ENCODE data around the gene MSI2.

The MSI2 gene

DNA sequence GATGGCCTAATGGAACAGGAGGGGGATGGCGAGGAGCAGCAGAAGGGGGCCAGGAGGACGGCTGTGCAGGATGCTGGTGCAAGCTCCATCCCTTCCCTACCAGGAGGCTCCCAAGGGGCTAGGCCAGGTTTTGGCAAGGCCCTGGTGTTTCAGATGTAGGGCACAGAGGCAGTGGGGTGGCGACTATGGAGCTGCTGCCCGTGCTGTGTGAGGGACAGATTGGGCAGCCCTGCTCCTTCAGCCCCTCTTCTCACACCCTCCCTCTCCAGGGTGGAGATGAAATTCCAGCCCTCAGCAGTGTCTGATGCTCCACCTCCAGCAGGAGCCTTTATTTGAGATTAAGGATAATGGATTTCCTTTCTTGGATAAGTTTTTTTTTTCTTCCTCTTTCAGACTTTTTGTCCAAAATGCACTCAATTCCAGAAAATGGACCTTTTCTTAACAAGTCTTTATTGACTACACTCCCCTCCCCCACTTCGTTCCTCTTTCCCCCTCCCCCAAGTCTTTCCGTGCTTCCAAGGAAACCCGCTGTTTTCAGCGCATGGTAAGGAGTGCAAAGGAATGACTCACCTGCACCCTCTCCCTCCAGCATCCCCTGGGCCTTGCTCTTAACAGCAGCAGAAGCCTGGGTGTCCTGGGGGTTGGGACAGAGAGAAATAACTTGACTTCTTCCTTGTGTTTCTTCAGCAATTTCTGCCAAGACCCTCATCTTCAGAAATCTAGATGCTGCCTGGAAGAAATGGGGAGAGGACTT, 393.6 kb downstream of the MSI2 start:
- Histone ChIP-seq H3K4me3 (ENCODE audit: low read length) (no peak overlapping the region), H3K4ac (ENCODE audit: low read depth, low read length) (no peak overlapping the region), H3K79me2 (ENCODE audit: control insufficient read depth, insufficient read depth, low read length) (no peaks in the 10 kb centered on the region), H3K23ac (ENCODE audit: low read length) (no peak overlapping the region), H3K4me2 (ENCODE audit: low read length) (no peak overlapping the region), H3K27me3 (ENCODE audit: insufficient read depth, low read length, poor library complexity) (no peaks in the 10 kb centered on the region), H4K8ac (ENCODE audit: low read depth, low read length) (no peak overlapping the region), H3K36me3 (ENCODE audit: control insufficient read depth, insufficient read depth, low read length) (no peaks in the 10 kb centered on the region), H3K27ac (ENCODE audit: low read depth, low read length) (peak overlapping the region; percentile 83), H2BK120ac (ENCODE audit: low read depth, low read length) (no peak overlapping the region), H3K18ac (ENCODE audit: low read length) (no peak overlapping the region), H2AK5ac (ENCODE audit: low read length) (no peak overlapping the region), H3K56ac (ENCODE audit: low read length) (peak overlapping the region; percentile 71), H3K4me1 (ENCODE audit: control insufficient read depth, low read depth, low read length) (peaks cover 13% of the 10 kb centered on the region), H3K9ac (ENCODE audit: low read length) (no peak overlapping the region), H2BK5ac (ENCODE audit: low read length) (peak overlapping the region; percentile 64), H4K5ac (ENCODE audit: low read length) (no peak overlapping the region), H3K79me1 (ENCODE audit: low read length) (no peaks in the 10 kb centered on the region), H2BK15ac (replicated peaks; ENCODE audit: low read depth) (no peak overlapping the region)
- DNase-seq: peak; percentile 94
- WGBS (ENCODE audit: extremely low coverage, insufficient coverage, low lambda C conversion rate): no CpG with 5 or more reads among the region's 8 CpGs

DNA sequence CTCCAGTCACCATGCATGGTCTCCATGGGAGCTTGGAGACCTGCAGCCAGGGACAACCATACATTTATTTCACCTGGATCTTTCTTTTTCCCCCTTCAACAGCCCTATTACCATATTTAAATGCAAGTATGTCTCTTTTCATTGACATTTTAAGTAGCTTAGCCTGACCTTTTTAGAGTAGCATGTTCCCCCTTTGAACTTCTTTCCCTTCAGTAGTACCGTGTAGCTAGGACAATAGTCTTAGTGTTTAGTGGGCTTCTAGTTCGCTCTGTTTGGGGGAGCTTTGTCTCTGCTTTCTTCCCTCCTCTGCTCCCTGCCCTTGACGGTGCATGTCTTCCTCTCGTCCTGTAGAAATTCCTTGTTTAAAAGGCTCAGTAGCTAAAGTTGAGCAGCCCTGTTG, 394.2 kb downstream of the MSI2 start:
- Histone ChIP-seq H3K27me3 (ENCODE audit: insufficient read depth, low read length, poor library complexity) (no peaks in the 10 kb centered on the region), H3K4me2 (ENCODE audit: low read length) (no peak overlapping the region), H3K56ac (ENCODE audit: low read length) (peak overlapping the region; percentile 71), H3K4ac (ENCODE audit: low read depth, low read length) (no peak overlapping the region), H3K18ac (ENCODE audit: low read length) (no peak overlapping the region), H3K4me3 (ENCODE audit: low read length) (no peak overlapping the region), H3K79me2 (ENCODE audit: control insufficient read depth, insufficient read depth, low read length) (no peaks in the 10 kb centered on the region), H3K4me1 (ENCODE audit: control insufficient read depth, low read depth, low read length) (peaks cover 13% of the 10 kb centered on the region), H3K23ac (ENCODE audit: low read length) (no peak overlapping the region), H4K8ac (ENCODE audit: low read depth, low read length) (no peak overlapping the region), H3K79me1 (ENCODE audit: low read length) (no peaks in the 10 kb centered on the region), H3K36me3 (ENCODE audit: control insufficient read depth, insufficient read depth, low read length) (no peaks in the 10 kb centered on the region), H2BK120ac (ENCODE audit: low read depth, low read length) (no peak overlapping the region), H2BK15ac (replicated peaks; ENCODE audit: low read depth) (no peak overlapping the region), H2AK5ac (ENCODE audit: low read length) (no peak overlapping the region), H3K27ac (ENCODE audit: low read depth, low read length) (peak overlapping the region; percentile 83), H2BK5ac (ENCODE audit: low read length) (peak overlapping the region; percentile 39), H3K9ac (ENCODE audit: low read length) (no peak overlapping the region), H4K5ac (ENCODE audit: low read length) (no peak overlapping the region)
- no peak for DNase-seq
- WGBS (ENCODE audit: extremely low coverage, insufficient coverage, low lambda C conversion rate): no CpG with 5 or more reads among the region's 4 CpGs

DNA sequence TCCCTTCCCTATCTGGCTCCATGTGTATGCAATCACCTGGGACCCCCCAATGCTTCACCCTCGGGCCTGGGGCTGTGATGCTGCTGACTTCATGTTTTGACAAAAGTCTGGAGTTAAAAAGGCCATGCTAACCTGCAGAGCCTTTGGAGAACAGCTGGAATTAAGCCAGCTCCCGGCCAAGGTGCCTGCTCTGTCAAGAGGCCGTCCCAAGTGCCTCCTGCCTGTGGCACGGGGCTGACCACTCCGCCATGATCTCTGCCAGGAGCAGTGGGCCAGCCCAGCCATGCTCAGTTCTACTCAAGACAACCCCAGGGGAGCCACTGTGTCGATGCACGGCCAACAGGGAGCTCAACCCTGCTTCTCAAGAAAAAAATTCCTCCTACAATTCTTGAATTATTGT, 395.1 kb downstream of the MSI2 start:
- H3K9ac ChIP-seq (ENCODE audit: low read length): no peak overlapping the region
- H3K23ac ChIP-seq (ENCODE audit: low read length): no peak overlapping the region
- no peaks in the 10 kb centered on the region for H3K79me2 ChIP-seq (ENCODE audit: control insufficient read depth, insufficient read depth, low read length)

DNA sequence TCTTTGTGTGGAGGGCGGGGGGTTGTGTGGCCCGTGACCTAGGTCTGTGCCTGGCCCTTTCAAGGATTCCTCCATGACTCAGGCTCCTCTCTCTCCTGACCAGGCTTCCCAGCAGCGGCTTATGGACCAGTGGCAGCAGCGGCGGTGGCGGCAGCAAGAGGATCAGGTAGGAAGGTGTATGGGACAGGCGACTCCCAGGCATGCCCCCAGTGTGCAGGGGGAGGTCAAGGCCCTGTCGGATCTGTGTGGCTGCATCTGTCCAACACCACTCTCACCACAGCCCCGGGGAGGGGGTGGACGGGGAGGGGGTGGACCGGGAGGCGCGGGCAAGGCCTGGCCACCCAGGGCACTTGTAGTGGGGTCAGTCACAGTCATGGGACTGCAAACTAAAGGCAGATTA, 395.7 kb downstream of the MSI2 start:
- no peaks in the 10 kb centered on the region for H3K36me3 ChIP-seq (ENCODE audit: control insufficient read depth, insufficient read depth, low read length)
- H2BK5ac ChIP-seq (ENCODE audit: low read length): no peak overlapping the region
- no peak overlapping the region for H3K27ac ChIP-seq (ENCODE audit: low read depth, low read length)
- H4K5ac ChIP-seq (ENCODE audit: low read length): no peak overlapping the region
- no peak overlapping the region for H2AK5ac ChIP-seq (ENCODE audit: low read length)
- H3K4me1 ChIP-seq (ENCODE audit: control insufficient read depth, low read depth, low read length): peaks cover 13% of the 10 kb centered on the region
- H4K8ac ChIP-seq (ENCODE audit: low read depth, low read length): no peak overlapping the region
- no peaks in the 10 kb centered on the region for H3K79me1 ChIP-seq (ENCODE audit: low read length)
- no CpG with 5 or more reads among the region's 13 CpGs for WGBS (ENCODE audit: extremely low coverage, insufficient coverage, low lambda C conversion rate)
- H3K79me2 ChIP-seq (ENCODE audit: control insufficient read depth, insufficient read depth, low read length): no peaks in the 10 kb centered on the region
- no peak overlapping the region for H3K9ac ChIP-seq (ENCODE audit: low read length)
- no peak overlapping the region for H3K4me2 ChIP-seq (ENCODE audit: low read length)
- H3K23ac ChIP-seq (ENCODE audit: low read length): no peak overlapping the region
- H3K18ac ChIP-seq (ENCODE audit: low read length): no peak overlapping the region
- DNase-seq: no peak
- no peaks in the 10 kb centered on the region for H3K27me3 ChIP-seq (ENCODE audit: insufficient read depth, low read length, poor library complexity)
- H3K56ac ChIP-seq (ENCODE audit: low read length): no peak overlapping the region
- no peak overlapping the region for H3K4ac ChIP-seq (ENCODE audit: low read depth, low read length)
- no peak overlapping the region for H2BK15ac ChIP-seq (replicated peaks; ENCODE audit: low read depth)
- H3K4me3 ChIP-seq (ENCODE audit: low read length): no peak overlapping the region
- no peak overlapping the region for H2BK120ac ChIP-seq (ENCODE audit: low read depth, low read length)

More for the DNA sequence above, 395.1 kb downstream of the MSI2 start:
- Histone ChIP-seq H3K27me3 (ENCODE audit: insufficient read depth, low read length, poor library complexity) (no peaks in the 10 kb centered on the region), H3K4ac (ENCODE audit: low read depth, low read length) (no peak overlapping the region), H3K56ac (ENCODE audit: low read length) (no peak overlapping the region), H2BK120ac (ENCODE audit: low read depth, low read length) (no peak overlapping the region), H3K4me1 (ENCODE audit: control insufficient read depth, low read depth, low read length) (peaks cover 13% of the 10 kb centered on the region), H3K27ac (ENCODE audit: low read depth, low read length) (no peak overlapping the region), H2BK5ac (ENCODE audit: low read length) (no peak overlapping the region), H3K4me2 (ENCODE audit: low read length) (no peak overlapping the region), H3K79me1 (ENCODE audit: low read length) (no peaks in the 10 kb centered on the region), H3K36me3 (ENCODE audit: control insufficient read depth, insufficient read depth, low read length) (no peaks in the 10 kb centered on the region), H2AK5ac (ENCODE audit: low read length) (no peak overlapping the region), H4K5ac (ENCODE audit: low read length) (no peak overlapping the region), H3K4me3 (ENCODE audit: low read length) (no peak overlapping the region), H2BK15ac (replicated peaks; ENCODE audit: low read depth) (no peak overlapping the region), H4K8ac (ENCODE audit: low read depth, low read length) (no peak overlapping the region), H3K18ac (ENCODE audit: low read length) (peak overlapping the region; percentile 13)
- no CpG with 5 or more reads among the region's 7 CpGs for WGBS (ENCODE audit: extremely low coverage, insufficient coverage, low lambda C conversion rate)
- no peak for DNase-seq

DNA sequence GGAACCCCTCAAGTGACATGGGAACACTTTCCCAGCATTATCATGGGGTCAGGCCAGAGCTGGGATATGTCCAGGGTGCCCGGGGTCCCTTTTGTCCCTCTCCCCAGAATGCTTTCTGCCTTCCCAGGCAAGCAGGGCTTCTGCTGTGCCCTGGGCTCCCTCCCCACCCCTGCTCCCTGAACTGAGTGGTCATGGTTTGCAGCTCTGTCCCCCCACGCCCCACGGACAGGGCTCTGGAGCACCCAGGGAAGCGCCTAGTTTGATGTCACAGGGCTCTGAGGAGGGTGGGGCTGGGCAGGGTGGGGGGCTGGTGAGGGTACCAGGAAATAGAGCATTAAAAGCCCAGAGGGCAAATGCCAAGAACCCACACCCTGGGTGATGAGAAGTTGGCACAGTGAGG, 396.5 kb downstream of the MSI2 start:
- H3K27ac ChIP-seq (ENCODE audit: low read depth, low read length): no peak overlapping the region
- H4K5ac ChIP-seq (ENCODE audit: low read length): no peak overlapping the region
- H2BK5ac ChIP-seq (ENCODE audit: low read length): no peak overlapping the region
- H3K56ac ChIP-seq (ENCODE audit: low read length): no peak overlapping the region
- no peak overlapping the region for H3K4me2 ChIP-seq (ENCODE audit: low read length)
- H3K36me3 ChIP-seq (ENCODE audit: control insufficient read depth, insufficient read depth, low read length): no peaks in the 10 kb centered on the region
- no peak overlapping the region for H3K9ac ChIP-seq (ENCODE audit: low read length)
- DNase-seq: no peak
- no peaks in the 10 kb centered on the region for H3K27me3 ChIP-seq (ENCODE audit: insufficient read depth, low read length, poor library complexity)
- H4K8ac ChIP-seq (ENCODE audit: low read depth, low read length): no peak overlapping the region
- H3K4me3 ChIP-seq (ENCODE audit: low read length): no peak overlapping the region
- no peaks in the 10 kb centered on the region for H3K79me1 ChIP-seq (ENCODE audit: low read length)
- H2AK5ac ChIP-seq (ENCODE audit: low read length): no peak overlapping the region
- H2BK15ac ChIP-seq (replicated peaks; ENCODE audit: low read depth): no peak overlapping the region
- no CpG with 5 or more reads among the region's 4 CpGs for WGBS (ENCODE audit: extremely low coverage, insufficient coverage, low lambda C conversion rate)
- no peak overlapping the region for H3K23ac ChIP-seq (ENCODE audit: low read length)
- no peak overlapping the region for H3K18ac ChIP-seq (ENCODE audit: low read length)
- H3K4me1 ChIP-seq (ENCODE audit: control insufficient read depth, low read depth, low read length): peaks cover 13% of the 10 kb centered on the region
- H3K4ac ChIP-seq (ENCODE audit: low read depth, low read length): no peak overlapping the region
- H2BK120ac ChIP-seq (ENCODE audit: low read depth, low read length): no peak overlapping the region
- no peaks in the 10 kb centered on the region for H3K79me2 ChIP-seq (ENCODE audit: control insufficient read depth, insufficient read depth, low read length)

DNA sequence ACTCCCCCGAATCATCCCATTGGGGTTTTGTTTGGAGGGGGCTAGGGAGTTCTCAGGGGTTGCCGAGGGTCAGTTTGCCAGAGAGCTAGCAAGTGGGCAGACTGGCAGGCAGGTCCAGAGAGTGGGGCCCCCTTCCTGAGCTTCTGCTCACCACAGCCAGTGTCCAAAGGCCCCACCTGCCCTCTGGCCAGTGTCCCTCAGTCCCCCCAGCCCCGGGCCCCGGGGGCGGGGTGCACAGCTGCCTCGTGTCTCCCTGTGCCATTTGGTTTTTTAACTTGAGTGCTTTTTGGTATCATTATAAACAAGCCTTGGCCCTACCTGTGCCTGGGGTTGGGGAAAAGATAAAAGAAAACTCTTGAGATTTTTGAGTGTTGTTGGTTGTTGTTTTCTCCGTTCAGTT, 397.0 kb downstream of the MSI2 start:
- Histone ChIP-seq H2BK5ac (ENCODE audit: low read length) (no peak overlapping the region), H3K4ac (ENCODE audit: low read depth, low read length) (no peak overlapping the region), H3K4me2 (ENCODE audit: low read length) (no peak overlapping the region), H4K8ac (ENCODE audit: low read depth, low read length) (no peak overlapping the region), H3K27ac (ENCODE audit: low read depth, low read length) (no peak overlapping the region), H3K56ac (ENCODE audit: low read length) (no peak overlapping the region), H3K4me3 (ENCODE audit: low read length) (no peak overlapping the region), H2AK5ac (ENCODE audit: low read length) (no peak overlapping the region), H3K9ac (ENCODE audit: low read length) (no peak overlapping the region), H2BK15ac (replicated peaks; ENCODE audit: low read depth) (no peak overlapping the region), H3K23ac (ENCODE audit: low read length) (no peak overlapping the region), H3K79me1 (ENCODE audit: low read length) (no peaks in the 10 kb centered on the region), H3K27me3 (ENCODE audit: insufficient read depth, low read length, poor library complexity) (no peaks in the 10 kb centered on the region), H3K4me1 (ENCODE audit: control insufficient read depth, low read depth, low read length) (peaks cover 13% of the 10 kb centered on the region), H3K79me2 (ENCODE audit: control insufficient read depth, insufficient read depth, low read length) (no peaks in the 10 kb centered on the region), H3K36me3 (ENCODE audit: control insufficient read depth, insufficient read depth, low read length) (no peaks in the 10 kb centered on the region), H3K18ac (ENCODE audit: low read length) (no peak overlapping the region), H4K5ac (ENCODE audit: low read length) (no peak overlapping the region), H2BK120ac (ENCODE audit: low read depth, low read length) (no peak overlapping the region)
- DNase-seq: no peak
- WGBS (ENCODE audit: extremely low coverage, insufficient coverage, low lambda C conversion rate): no CpG with 5 or more reads among the region's 7 CpGs
